Neural cell (in vitro differentiated cells): ENCODE data around the gene SLC4A8. TPM values are rescaled to one million over a fixed set of nuclear protein-coding genes. Genes with fewer than 3 reads are reported as not detected.

Source experiments
- H2AFZ ChIP-seq: fragments of 200-600, 300-800 bp; sonication (generic), shearing (Covaris generic); 2 replicates; pipeline ENCODE4 v1.6.0; 2014; ENCODE audit warnings: low read depth, mild to moderate bottlenecking, antibody characterized with exemption, low read length, moderate library complexity
- H3F3A ChIP-seq: fragments of 200-600 bp; shearing (Covaris generic); 2 replicates; pipeline ENCODE4 v1.6.1; 2016; ENCODE audit warnings: mild to moderate bottlenecking, moderate library complexity, mixed read lengths, antibody characterized with exemption, low read length; ENCODE audit not compliant: insufficient read depth, poor library complexity, severe bottlenecking
- H3K27ac ChIP-seq: fragments of 200-600, 300-800 bp; sonication (generic), shearing (Covaris generic); 2 replicates; pipeline ENCODE4 v1.5.1; 2014; ENCODE audit warnings: mild to moderate bottlenecking, low read length, moderate library complexity
- H3K27me3 ChIP-seq: fragments of 300-800, 200-600 bp; sonication (generic), shearing (Covaris generic); 2 replicates; pipeline ENCODE4 v1.6.0; 2014; ENCODE audit warnings: mild to moderate bottlenecking, low read depth, low read length, moderate library complexity; ENCODE audit not compliant: insufficient read depth
- H3K36me3 ChIP-seq: fragments of 300-800, 200-600 bp; sonication (generic), shearing (Covaris generic); 2 replicates; pipeline ENCODE4 v1.5.1; 2014; ENCODE audit warnings: mild to moderate bottlenecking, antibody characterized with exemption, low read length, moderate library complexity; ENCODE audit not compliant: insufficient read depth
- H3K4me2 ChIP-seq: fragments of 300-800, 200-600 bp; sonication (generic), shearing (Covaris generic); 2 replicates; pipeline ENCODE4 v1.6.0; 2014; ENCODE audit warnings: mild to moderate bottlenecking, low read length
- H3K4me3 ChIP-seq: fragments of 300-800, 200-600 bp; sonication (generic), shearing (Covaris generic); 2 replicates; pipeline ENCODE4 v1.5.1; 2014; ENCODE audit warnings: mild to moderate bottlenecking, low read length, moderate library complexity
- H3K79me2 ChIP-seq: fragments of 200-600 bp; shearing (Covaris generic); replicated peaks from 2 replicates; pipeline ENCODE4 v1.6.0; 2014; ENCODE audit warnings: mild to moderate bottlenecking, low read length, moderate library complexity; ENCODE audit not compliant: insufficient read depth
- H3K9ac ChIP-seq: fragments of 300-800, 200-600 bp; sonication (generic), shearing (Covaris generic); 2 replicates; pipeline ENCODE4 v1.6.1; 2016; ENCODE audit warnings: mild to moderate bottlenecking, low read length, mixed read lengths
- H3K9me2 ChIP-seq: fragments of 200-600 bp; shearing (Covaris generic); 2 replicates; pipeline ENCODE4 v1.6.1; 2016; ENCODE audit warnings: mild to moderate bottlenecking, low read length, mixed read lengths; ENCODE audit not compliant: insufficient read depth
- H3K9me3 ChIP-seq: fragments of 200-600, 300-800 bp; sonication (generic), shearing (Covaris generic); 2 replicates; pipeline ENCODE4 v1.6.1; 2016; ENCODE audit warnings: mild to moderate bottlenecking, mixed run types, low read length, moderate library complexity, mixed read lengths
- H4K20me1 ChIP-seq: fragments of 200-600 bp; shearing (Covaris generic); 2 replicates; pipeline ENCODE4 v1.6.1; 2016; ENCODE audit warnings: mild to moderate bottlenecking, mixed run types; ENCODE audit not compliant: insufficient read depth
- EP300 ChIP-seq: fragments of 450-650 bp; conservative IDR thresholded peaks from 2 replicates; pipeline ENCODE4 v1.6.1; 2014; ENCODE audit warnings: antibody characterized with exemption, mild to moderate bottlenecking, moderate library complexity; ENCODE audit not compliant: poor library complexity, severe bottlenecking
- EZH2 ChIP-seq: fragments of 200-600, 300-800 bp; shearing (Covaris generic), sonication (generic); IDR thresholded peaks from 2 replicates; pipeline ENCODE4 v1.6.1; 2014; ENCODE audit warnings: antibody characterized with exemption, low read length, borderline replicate concordance, mild to moderate bottlenecking; ENCODE audit not compliant: insufficient read depth, poor library complexity, severe bottlenecking
- MXI1 ChIP-seq: fragments of 450-650 bp; conservative IDR thresholded peaks from 2 replicates; pipeline ENCODE4 v1.6.1; 2014; ENCODE audit warnings: antibody characterized with exemption, mild to moderate bottlenecking; ENCODE audit not compliant: poor library complexity, severe bottlenecking
- POLR2AphosphoS5 ChIP-seq: IDR thresholded peaks from 2 replicates; pipeline ENCODE4 v1.6.1; 2012
- RAD21 ChIP-seq: fragments of 450-650 bp; conservative IDR thresholded peaks from 2 replicates; pipeline ENCODE4 v1.6.1; 2014; ENCODE audit warnings: antibody characterized with exemption, mild to moderate bottlenecking, moderate library complexity
- REST ChIP-seq: IDR thresholded peaks from 2 replicates; pipeline ENCODE4 v1.6.1; 2012; ENCODE audit warnings: borderline replicate concordance
- SMC3 ChIP-seq: fragments of 450-650 bp; conservative IDR thresholded peaks from 2 replicates; pipeline ENCODE4 v1.6.1; 2014; ENCODE audit warnings: antibody characterized with exemption, mild to moderate bottlenecking, moderate library complexity; ENCODE audit not compliant: poor library complexity
- TAF1 ChIP-seq: IDR thresholded peaks from 2 replicates; pipeline ENCODE4 v1.6.1; 2012; ENCODE audit warnings: low read depth
- polyA plus RNA-seq: library from polyadenylated mRNA; depleted of rRNA; stranded (reverse); fragments of >200 nt; gene quantifications from 2 replicates; pipeline ENCODE4 v1.2.3, GENCODE V29; 2014
- TF ChIP-seq, protein P1 (sequence below): fragments of 450-650 bp; IDR thresholded peaks from 2 replicates; pipeline ENCODE4 v1.5.1; 2014; ENCODE audit warnings: antibody characterized with exemption, mild to moderate bottlenecking, moderate library complexity; ENCODE audit not compliant: poor library complexity, severe bottlenecking

The SLC4A8 gene
- polyA plus RNA-seq, 1 donor from 2014 or later = 37.8 TPM

DNA sequence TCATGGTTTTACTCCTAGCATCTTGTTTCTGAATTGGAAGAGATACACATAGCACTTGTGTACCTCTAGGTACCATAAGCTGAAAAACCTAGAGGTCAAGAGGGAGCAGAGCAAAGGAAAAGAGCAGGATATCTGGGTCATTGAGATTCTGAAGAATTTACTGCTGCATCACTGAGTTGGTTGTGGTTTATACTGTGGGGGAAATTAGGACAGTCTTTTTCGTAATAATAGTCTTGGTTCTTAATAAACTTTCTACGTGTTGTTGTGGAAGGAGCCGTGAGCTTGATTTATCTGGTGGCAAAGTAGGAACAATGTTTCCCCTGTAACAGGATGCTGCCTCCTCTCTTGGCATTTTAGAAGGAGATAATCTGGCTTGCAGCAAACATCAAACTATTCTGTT lies 80.2 kb downstream of the SLC4A8 start:
- H3K9ac ChIP-seq = no peak overlapping the region
- H3K4me2 ChIP-seq = no peak overlapping the region
- no peak overlapping the region for H3K27ac ChIP-seq
- H3K4me3 ChIP-seq = no peak overlapping the region
- H4K20me1 ChIP-seq = no peaks in the 10 kb centered on the region
- no peaks in the 10 kb centered on the region for H3K9me3 ChIP-seq
- TF ChIP-seq POLR2AphosphoS5 (no peak), REST (no peak), EP300 (no peak), MXI1 (no peak), EZH2 (no peak), TAF1 (no peak), SMC3 (no peak), RAD21 (no peak)
- TF ChIP-seq, protein P1, sequence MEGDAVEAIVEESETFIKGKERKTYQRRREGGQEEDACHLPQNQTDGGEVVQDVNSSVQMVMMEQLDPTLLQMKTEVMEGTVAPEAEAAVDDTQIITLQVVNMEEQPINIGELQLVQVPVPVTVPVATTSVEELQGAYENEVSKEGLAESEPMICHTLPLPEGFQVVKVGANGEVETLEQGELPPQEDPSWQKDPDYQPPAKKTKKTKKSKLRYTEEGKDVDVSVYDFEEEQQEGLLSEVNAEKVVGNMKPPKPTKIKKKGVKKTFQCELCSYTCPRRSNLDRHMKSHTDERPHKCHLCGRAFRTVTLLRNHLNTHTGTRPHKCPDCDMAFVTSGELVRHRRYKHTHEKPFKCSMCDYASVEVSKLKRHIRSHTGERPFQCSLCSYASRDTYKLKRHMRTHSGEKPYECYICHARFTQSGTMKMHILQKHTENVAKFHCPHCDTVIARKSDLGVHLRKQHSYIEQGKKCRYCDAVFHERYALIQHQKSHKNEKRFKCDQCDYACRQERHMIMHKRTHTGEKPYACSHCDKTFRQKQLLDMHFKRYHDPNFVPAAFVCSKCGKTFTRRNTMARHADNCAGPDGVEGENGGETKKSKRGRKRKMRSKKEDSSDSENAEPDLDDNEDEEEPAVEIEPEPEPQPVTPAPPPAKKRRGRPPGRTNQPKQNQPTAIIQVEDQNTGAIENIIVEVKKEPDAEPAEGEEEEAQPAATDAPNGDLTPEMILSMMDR = no peak
- no peaks in the 10 kb centered on the region for H3K9me2 ChIP-seq
- H2AFZ ChIP-seq = no peak overlapping the region
- no peaks in the 10 kb centered on the region for H3K27me3 ChIP-seq
- H3K36me3 ChIP-seq = peaks cover 17% of the 10 kb centered on the region
- H3F3A ChIP-seq = no peaks in the 10 kb centered on the region
- no peaks in the 10 kb centered on the region for H3K79me2 ChIP-seq

DNA sequence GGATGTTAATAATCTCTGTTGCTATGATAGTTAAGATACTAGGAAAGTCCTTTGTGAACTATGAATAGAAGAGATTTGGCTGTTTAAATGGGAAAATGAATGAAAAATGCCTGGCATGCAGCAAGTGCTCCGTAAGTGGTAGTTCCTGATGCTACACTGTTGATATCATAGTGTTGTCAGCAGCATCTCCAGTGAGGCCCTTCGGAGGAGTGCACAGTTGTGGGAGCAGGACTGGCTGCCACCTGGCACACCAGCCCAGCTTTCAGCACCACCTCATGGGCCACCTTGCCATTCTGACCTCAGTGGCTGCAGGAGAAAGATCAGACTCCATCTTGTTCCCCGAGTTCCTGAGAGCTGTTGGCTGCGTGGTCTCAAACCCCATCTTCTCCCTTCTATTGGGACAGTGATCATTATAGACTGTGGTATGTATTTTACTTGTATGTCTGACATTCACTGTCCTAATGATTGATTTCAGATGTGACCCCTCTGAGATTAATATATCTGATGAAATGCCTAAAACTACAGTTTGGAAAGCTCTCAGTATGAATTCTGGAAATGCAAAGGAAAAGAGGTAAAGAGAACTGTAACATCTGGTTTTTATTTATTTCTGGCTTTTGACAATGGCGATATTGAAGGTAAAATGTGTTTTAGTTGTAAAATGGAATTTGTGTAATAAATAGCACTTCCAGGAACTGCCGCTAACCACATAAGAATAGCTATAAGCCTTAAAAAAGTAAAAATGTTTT lies 80.9 kb downstream of the SLC4A8 start:
- H3K27ac ChIP-seq = no peak overlapping the region
- H3K27me3 ChIP-seq = no peaks in the 10 kb centered on the region
- H4K20me1 ChIP-seq = no peaks in the 10 kb centered on the region
- H3K36me3 ChIP-seq = peaks cover 18% of the 10 kb centered on the region
- H3F3A ChIP-seq = no peaks in the 10 kb centered on the region
- no peaks in the 10 kb centered on the region for H3K9me2 ChIP-seq
- TF ChIP-seq POLR2AphosphoS5 (no peak), SMC3 (no peak), MXI1 (no peak), REST (no peak), EZH2 (no peak), TAF1 (no peak), RAD21 (no peak), EP300 (no peak)
- TF ChIP-seq, protein P1 = no peak
- H3K4me3 ChIP-seq = no peak overlapping the region
- no peak overlapping the region for H3K4me2 ChIP-seq
- H2AFZ ChIP-seq = no peak overlapping the region
- H3K9me3 ChIP-seq = no peaks in the 10 kb centered on the region
- H3K9ac ChIP-seq = no peak overlapping the region
- H3K79me2 ChIP-seq = no peaks in the 10 kb centered on the region
